Measurements from ENCODE around the gene SCUBE1.

Gene SCUBE1

GRCh38 chr22:43182726-43183125 lies 160.4 kb downstream of the SCUBE1 start:
- Histone ChIP-seq H3K27ac (no peak overlapping the region), H3K4me3 (no peak overlapping the region)
- DNase-seq (ENCODE audit: low spot score) = no peak
- TF ChIP-seq CTCF (IDR thresholded peaks at IDR 0.05) = no peak

GRCh38 chr22:43182118-43182517 lies 161.1 kb downstream of the SCUBE1 start:
- no peak for DNase-seq (ENCODE audit: low spot score)
- TF ChIP-seq CTCF (IDR thresholded peaks at IDR 0.05) = no peak
- no peak overlapping the region for H3K27ac ChIP-seq
- no peak overlapping the region for H3K4me3 ChIP-seq

- H3K4me3 ChIP-seq = no peak overlapping the region
- H3K27ac ChIP-seq = no peak overlapping the region
- no peak for DNase-seq (ENCODE audit: low spot score)
- TF ChIP-seq CTCF (IDR thresholded peaks at IDR 0.05) = no peak
These were observed 161.7 kb downstream of the SCUBE1 start for GRCh38 chr22:43181321-43182076.

- DNase-seq (ENCODE audit: low spot score) = no peak
- TF ChIP-seq CTCF (IDR thresholded peaks at IDR 0.05) = no peak
- Histone ChIP-seq H3K27ac (no peak overlapping the region), H3K4me3 (no peak overlapping the region)
These were observed 162.5 kb downstream of the SCUBE1 start for GRCh38 chr22:43180670-43181069.

GRCh38 chr22:43179911-43180195 lies 163.3 kb downstream of the SCUBE1 start:
- Histone ChIP-seq H3K27ac (no peak overlapping the region), H3K4me3 (no peak overlapping the region)
- DNase-seq (ENCODE audit: low spot score) = no peak
- TF ChIP-seq CTCF (IDR thresholded peaks at IDR 0.05) = no peak

GRCh38 chr22:43179146-43179910 lies 163.8 kb downstream of the SCUBE1 start:
- Histone ChIP-seq H3K27ac (no peak overlapping the region), H3K4me3 (no peak overlapping the region)
- DNase-seq (ENCODE audit: low spot score) = no peak
- no peak for TF ChIP-seq CTCF (IDR thresholded peaks at IDR 0.05)

- no peak for TF ChIP-seq CTCF (IDR thresholded peaks at IDR 0.05)
- Histone ChIP-seq H3K27ac (no peak overlapping the region), H3K4me3 (no peak overlapping the region)
- DNase-seq (ENCODE audit: low spot score) = no peak
These were observed 165.7 kb downstream of the SCUBE1 start for GRCh38 chr22:43177479-43177878.

Data from coronary artery (tissue), 2 donors.